Measurements from ENCODE around the gene RBCK1.
"Not testable (repeated sequence)": the region's sequence is repeated elsewhere in the genome, so short reads cannot be mapped to it uniquely, and the experiment has no call there.

Gene RBCK1

GRCh38 chr20:460707-461106, 52.6 kb downstream of the RBCK1 start:
- no peak for DNase-seq (ENCODE audit: low read depth, low spot score)
- H3K27ac ChIP-seq = no peak overlapping the region

GRCh38 chr20:461254-462198, 53.4 kb downstream of the RBCK1 start:
- peak overlapping the region; percentile 76 for H3K27ac ChIP-seq
- DNase-seq (ENCODE audit: low read depth, low spot score) = no peak

GRCh38 chr20:462199-462991, 54.3 kb downstream of the RBCK1 start, which contains the start of gene TBC1D20:
Gene TBC1D20 (minus strand): TSS chr20:462533. CDS start chr20:462405, 128 bp downstream.
- peak within 1 kb of the TSS; percentile 76 for H3K27ac ChIP-seq
- DNase-seq (ENCODE audit: low read depth, low spot score) = peak; percentile 12

GRCh38 chr20:467755-468154, 59.7 kb downstream of the RBCK1 start:
- no peak for DNase-seq (ENCODE audit: low read depth, low spot score)

GRCh38 chr20:469746-470490, 61.8 kb downstream of the RBCK1 start:
- no peak for DNase-seq (ENCODE audit: low read depth, low spot score)
- H3K27ac ChIP-seq = no peak overlapping the region

More at GRCh38 chr20:467755-468154, 59.7 kb downstream of the RBCK1 start:
- no peak overlapping the region for H3K27ac ChIP-seq

GRCh38 chr20:472137-472846, 64.2 kb downstream of the RBCK1 start:
- no peak for DNase-seq (ENCODE audit: low read depth, low spot score)
- no peak overlapping the region for H3K27ac ChIP-seq

GRCh38 chr20:472889-473292, 64.8 kb downstream of the RBCK1 start:
- DNase-seq (ENCODE audit: low read depth, low spot score) = no peak
- no peak overlapping the region for H3K27ac ChIP-seq

GRCh38 chr20:474581-474980, 66.5 kb downstream of the RBCK1 start:
- no peak for DNase-seq (ENCODE audit: low read depth, low spot score)

GRCh38 chr20:475463-476357, 67.6 kb downstream of the RBCK1 start:
- H3K27ac ChIP-seq = peak overlapping the region; percentile 32
- DNase-seq (ENCODE audit: low read depth, low spot score) = no peak

More at GRCh38 chr20:474581-474980, 66.5 kb downstream of the RBCK1 start:
- H3K27ac ChIP-seq = no peak overlapping the region

- H3K27ac ChIP-seq = peak overlapping the region; percentile 32
- not testable (repeated sequence) for DNase-seq (ENCODE audit: low read depth, low spot score)
Measured at GRCh38 chr20:476561-477249, 68.6 kb downstream of the RBCK1 start.

GRCh38 chr20:478010-478948, 70.2 kb downstream of the RBCK1 start:
- DNase-seq (ENCODE audit: low read depth, low spot score) = no peak
- H3K27ac ChIP-seq = peak overlapping the region; percentile 24

GRCh38 chr20:478949-479429, 70.9 kb downstream of the RBCK1 start:
- no peak for DNase-seq (ENCODE audit: low read depth, low spot score)

GRCh38 chr20:479487-479886, 71.4 kb downstream of the RBCK1 start:
- DNase-seq (ENCODE audit: low read depth, low spot score) = no peak
- H3K27ac ChIP-seq = peak overlapping the region; percentile 24

More at GRCh38 chr20:478949-479429, 70.9 kb downstream of the RBCK1 start:
- H3K27ac ChIP-seq = peak overlapping the region; percentile 24

- peak overlapping the region; percentile 24 for H3K27ac ChIP-seq
- no peak for DNase-seq (ENCODE audit: low read depth, low spot score)
Measured at GRCh38 chr20:480044-480443, 71.9 kb downstream of the RBCK1 start.

- H3K27ac ChIP-seq = no peak overlapping the region
Measured at GRCh38 chr20:481167-481566, 73.1 kb downstream of the RBCK1 start.

More at GRCh38 chr20:481167-481566, 73.1 kb downstream of the RBCK1 start:
- DNase-seq (ENCODE audit: low read depth, low spot score) = no peak

Measured in epithelial cell of prostate (primary cell).